NCI-H128 (cell line): ENCODE results near the gene APOO.
A peak's percentile ranks its signal among the peaks of the same experiment; 100 is the strongest.

ENCODE experiments used
- DNase-seq: peaks from one replicate; lab custom pipeline; 2025; ENCODE audit not compliant: unreplicated experiment; lab: John Stamatoyannopoulos, UW

APOO gene

GRCh38 chrX:23820235-23820782 lies 87.4 kb downstream of the APOO start:
- no peak for DNase-seq

DNA sequence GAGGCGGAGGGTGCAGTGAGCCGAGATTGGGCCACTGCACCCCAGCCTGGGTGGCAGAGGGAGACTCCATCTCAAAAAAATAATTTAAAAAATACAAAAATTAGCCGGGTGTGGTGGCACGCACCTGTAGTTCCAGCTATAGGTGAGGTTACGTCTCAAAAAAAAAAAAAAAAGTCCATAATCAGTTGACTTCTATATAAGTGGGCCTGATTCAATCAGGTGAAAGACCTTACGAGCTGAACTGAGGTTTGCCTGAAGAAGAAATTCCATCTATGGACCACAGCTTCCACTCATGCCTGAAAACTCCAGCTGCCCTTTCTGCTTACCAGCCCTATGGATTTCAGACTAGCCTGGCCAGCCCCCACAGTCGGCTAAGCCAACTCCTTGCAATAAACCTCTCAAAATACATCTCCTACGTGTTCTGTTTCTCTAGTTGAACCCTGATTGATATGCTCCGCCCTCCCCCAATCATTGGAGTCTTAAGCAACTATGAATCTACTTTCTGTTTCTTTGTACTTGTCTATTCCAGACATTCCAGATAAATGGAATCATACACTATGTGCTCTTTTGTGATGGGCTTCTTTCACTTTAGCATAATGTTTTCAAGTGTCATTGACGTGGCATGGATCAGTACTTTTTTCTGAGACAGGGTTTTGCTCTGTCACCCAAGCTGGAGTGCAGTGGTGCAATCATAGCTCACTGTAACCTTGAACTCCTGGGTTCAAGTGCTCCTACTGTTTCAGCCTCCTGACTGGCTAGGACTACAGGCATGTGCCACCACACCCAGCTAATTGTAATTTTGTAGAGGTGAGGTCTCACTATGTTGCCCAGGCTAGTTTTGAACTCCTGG lies 88.1 kb downstream of the APOO start:
- no peak for DNase-seq

- DNase-seq: no peak
These were observed 89.8 kb downstream of the APOO start for GRCh38 chrX:23817979-23818336.

DNA sequence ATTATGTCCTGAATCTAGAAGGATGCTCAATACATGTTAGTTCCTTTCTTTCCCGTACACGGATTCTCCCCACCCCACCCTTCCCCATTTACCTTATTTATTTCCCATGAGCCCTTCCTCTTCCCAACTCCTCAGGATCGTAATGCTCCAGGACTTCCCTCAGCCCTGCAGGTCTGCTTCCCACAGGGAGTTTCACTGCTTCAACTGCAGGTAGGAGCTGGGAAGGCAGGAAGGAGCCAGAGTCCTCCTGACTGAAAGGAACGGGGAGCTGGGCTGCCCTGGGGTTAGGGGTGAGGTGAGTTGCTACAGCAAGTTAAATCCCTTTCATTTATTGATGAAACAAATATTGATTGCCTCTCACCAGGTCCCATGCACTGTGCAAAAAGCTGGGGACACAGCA lies 91.6 kb downstream of the APOO start:
- DNase-seq: no peak

DNA sequence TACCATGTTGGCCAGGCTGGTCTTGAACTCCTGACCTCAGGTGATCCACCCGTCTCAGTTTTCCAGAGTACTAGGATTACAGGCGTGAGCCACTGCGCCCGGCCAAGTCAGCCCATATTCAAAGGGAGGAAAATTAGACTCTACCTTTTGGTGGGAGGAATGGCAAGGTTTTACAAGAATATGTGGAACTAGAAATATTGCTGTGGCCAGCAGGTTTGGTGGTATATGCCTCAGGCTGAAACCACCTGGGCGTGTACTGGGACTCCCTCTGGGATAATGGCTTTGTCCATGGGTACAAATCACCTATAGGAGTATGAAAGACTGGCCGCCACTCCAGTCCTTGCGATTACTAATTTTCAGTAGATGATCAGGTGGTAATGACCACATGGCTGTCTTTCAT lies 92.4 kb downstream of the APOO start:
- no peak for DNase-seq

GRCh38 chrX:23813808-23814207 lies 93.9 kb downstream of the APOO start:
- no peak for DNase-seq

- DNase-seq: no peak
These were observed 96.1 kb downstream of the APOO start for GRCh38 chrX:23811656-23812055.

- DNase-seq: no peak
These were observed 96.6 kb downstream of the APOO start for GRCh38 chrX:23811108-23811651.

DNA sequence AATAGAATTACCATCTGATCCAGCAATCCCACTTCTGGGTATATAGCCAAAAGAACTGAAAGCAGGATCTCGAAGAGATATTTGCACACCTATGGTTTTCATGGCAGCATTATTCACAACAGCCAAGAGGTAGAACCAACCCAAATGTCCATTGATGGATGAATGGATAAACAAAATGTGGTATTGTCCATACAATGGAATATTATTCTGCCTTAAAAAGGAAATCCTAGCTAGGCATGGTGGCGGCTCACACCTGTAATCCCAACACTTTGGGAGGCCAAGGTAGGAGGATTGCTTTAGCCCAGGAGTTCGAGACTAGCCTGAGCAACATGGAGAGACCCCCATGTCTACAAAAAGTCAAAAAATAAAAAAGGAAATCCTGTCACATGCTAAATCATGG lies 97.5 kb downstream of the APOO start:
- no peak for DNase-seq

- DNase-seq: no peak
These were observed 102.3 kb downstream of the APOO start for GRCh38 chrX:23805389-23805788.

DNA sequence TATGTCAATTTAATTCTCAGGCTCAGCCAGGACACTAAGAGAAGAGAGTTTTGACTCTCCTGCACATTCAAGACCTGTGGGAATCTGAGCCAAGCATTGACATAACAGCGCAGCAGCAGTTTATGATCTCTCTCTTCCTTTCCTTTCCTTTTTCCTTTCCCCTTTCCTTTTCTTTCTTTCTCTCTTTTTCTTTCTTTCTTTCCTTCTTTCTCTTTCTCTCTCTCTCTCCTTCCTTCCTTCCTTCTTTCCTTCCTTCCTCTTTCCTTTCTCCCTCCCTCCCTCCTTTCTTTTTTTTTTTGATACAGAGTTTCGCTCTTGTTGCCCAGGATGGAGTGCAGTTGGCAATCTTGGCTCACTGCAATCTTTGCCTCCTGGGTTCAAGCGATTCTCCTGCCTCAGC lies 103.2 kb downstream of the APOO start:
- DNase-seq: no peak

GRCh38 chrX:23803931-23804381 lies 103.8 kb downstream of the APOO start:
- DNase-seq: no peak

DNA sequence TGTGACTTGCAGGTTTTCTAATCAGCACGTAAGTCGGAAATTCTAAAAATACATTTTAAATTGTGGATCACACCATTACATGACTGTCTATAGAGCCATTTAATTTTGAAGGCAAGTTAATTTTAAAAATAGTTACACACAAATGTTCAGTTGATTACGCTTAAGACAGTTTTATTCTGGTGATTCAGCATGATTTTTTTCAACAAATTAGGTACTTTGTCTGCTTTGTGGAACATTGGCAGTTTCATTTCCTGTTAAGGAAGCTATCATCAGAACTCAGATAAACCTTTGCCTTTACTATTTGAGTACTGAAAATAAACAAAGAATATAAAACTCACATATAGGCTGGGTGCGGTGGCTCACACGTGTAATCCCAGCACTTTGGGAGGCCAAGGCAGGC lies 105.3 kb downstream of the APOO start:
- DNase-seq: no peak

- no peak for DNase-seq
These were observed 108.2 kb downstream of the APOO start for GRCh38 chrX:23799469-23800065.

- no peak for DNase-seq
These were observed 110.2 kb downstream of the APOO start for GRCh38 chrX:23797371-23798128.

DNA sequence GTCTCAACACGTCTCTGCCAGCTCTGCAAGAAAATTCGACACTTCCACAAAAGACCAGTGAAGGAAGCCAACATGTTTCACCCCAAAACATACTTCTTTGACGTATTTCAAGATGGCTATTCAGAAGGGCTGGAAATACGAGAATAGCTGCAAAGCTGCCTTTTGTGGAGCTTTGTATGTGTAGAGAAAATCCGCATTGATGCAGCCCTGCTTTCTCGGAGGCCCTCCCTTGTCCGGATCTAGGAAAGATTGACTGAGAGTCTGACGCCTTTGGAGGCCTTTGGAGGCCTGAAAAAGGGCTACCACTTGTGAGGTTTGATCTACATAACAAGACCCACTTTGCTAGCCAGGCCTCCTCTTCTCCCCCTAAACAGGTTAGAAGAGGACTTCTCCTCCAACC lies 112.5 kb downstream of the APOO start:
- DNase-seq: no peak

- peak; percentile 64 for DNase-seq
These were observed 114.7 kb downstream of the APOO start for GRCh38 chrX:23792861-23793553.

- no peak for DNase-seq
These were observed 117.6 kb downstream of the APOO start for GRCh38 chrX:23790155-23790497.

DNA sequence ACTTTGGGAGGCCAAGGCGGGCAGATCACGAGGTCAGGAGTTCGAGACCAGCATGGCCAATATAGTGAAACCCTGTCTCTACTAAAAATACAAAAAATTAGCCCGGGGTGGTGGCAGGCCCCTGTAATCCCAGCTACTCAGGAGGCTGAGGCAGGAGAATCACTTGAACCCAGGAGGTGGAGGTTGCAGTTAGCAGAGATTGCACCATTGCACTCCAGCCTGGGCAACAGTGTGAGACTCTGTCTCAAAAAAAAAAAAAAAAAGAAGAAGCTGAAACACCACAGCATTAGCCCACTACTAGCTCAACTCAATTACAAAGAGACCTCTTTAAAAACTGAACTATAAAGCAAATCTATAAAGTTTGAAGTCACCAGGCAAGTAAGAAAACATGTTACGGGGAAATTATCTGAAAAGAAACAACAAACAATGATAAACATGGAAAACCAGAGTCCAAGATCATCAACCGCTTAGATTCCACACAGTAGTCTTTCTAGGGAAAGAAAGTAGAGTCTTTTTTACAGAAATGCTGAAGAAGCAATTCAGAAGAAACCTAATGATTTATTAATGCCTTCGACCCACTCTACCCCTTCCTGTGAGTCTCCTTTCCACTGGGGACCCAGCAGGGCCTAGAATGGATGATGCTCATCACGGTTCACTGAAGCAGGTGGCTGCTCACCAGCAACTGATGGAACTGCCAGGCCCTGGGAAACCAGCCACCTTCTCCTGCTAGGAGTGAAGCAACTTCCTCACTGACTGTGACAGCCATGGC lies 118.2 kb downstream of the APOO start:
- no peak for DNase-seq

DNA sequence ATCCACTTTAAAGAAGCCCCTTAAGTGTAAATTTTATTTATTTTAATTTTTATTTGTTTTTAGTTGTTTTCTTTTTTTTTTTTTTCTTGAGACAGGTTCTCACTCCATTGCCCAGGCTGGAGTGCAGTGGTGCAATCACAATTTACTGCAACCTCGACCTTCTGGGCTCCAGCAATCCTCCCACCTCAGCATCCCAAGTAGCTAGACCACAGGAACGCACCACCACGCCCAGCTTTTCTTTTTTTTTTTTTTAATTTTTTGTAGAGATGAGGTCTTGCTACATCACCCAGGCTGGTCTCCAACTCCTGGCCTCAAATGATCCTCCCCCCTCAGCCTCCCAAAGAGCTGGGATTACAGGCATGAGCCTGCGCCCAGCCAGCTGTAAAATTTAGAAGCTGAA lies 118.8 kb downstream of the APOO start:
- DNase-seq: no peak
